GM12875 (cell line): ENCODE results near the gene TRIP13.
"Not testable (repeated sequence)": the region's sequence is repeated elsewhere in the genome, so short reads cannot be mapped to it uniquely, and the experiment has no call there.

Source experiments
- H3K4me3 ChIP-seq: one replicate; pipeline ENCODE4 v1.5.1; 2011; ENCODE audit warnings: low read depth, low read length, control low read depth
- TF ChIP-seq, protein P1 (sequence below): IDR thresholded peaks from 2 replicates; pipeline ENCODE4 v1.5.1; 2011; ENCODE audit warnings: low read depth, mild to moderate bottlenecking, control low read depth, inconsistent platforms, low read length, moderate library complexity, borderline replicate concordance; ENCODE audit not compliant: insufficient read depth

TRIP13 gene

DNA sequence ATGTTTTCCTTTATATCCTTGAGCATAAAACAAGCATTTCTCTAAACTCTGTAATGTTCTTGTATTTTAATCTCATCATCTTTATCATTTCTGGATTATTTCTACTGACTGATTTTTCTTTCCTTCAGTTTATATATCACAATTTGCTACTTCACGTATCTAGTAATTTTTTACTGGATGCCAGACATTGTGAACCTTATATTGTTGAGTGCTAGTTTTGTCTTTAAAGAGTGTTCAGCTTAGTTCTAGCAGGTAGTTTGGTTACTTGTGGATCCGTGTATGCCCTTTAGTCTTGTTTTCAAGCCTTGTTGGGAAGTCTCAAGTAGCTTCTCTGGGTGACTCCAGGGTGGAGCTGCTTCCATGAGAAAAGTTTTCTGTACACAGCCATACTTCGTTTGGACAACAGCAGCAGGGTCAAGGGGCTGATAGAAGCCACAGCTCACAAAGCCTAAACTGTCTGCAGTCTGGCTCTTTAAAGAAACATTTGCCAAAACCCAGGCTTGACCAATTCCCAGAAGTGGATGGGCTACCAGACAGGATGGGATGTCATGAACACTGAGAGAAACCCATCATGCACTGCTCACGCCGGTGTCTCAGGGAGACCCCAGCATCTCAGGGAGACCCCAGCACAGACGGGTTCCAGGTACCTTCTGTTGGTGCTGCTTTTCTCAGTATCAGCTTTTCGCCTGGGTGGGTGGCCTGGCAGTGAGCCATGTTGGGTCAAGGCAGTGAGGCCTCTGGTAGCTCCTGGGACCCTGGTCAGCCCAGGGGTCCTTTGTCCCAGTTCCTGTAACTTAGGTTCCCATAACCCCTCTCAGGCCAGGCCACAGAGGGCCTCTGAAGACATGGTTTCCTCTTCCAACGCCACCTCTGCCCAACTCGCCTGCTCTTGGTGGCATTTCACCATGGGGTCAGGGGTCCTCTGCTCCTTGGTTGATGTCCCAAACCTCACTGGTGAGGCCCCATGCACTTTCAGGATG, 29.1 kb downstream of the TRIP13 start:
- TF ChIP-seq, protein P1, sequence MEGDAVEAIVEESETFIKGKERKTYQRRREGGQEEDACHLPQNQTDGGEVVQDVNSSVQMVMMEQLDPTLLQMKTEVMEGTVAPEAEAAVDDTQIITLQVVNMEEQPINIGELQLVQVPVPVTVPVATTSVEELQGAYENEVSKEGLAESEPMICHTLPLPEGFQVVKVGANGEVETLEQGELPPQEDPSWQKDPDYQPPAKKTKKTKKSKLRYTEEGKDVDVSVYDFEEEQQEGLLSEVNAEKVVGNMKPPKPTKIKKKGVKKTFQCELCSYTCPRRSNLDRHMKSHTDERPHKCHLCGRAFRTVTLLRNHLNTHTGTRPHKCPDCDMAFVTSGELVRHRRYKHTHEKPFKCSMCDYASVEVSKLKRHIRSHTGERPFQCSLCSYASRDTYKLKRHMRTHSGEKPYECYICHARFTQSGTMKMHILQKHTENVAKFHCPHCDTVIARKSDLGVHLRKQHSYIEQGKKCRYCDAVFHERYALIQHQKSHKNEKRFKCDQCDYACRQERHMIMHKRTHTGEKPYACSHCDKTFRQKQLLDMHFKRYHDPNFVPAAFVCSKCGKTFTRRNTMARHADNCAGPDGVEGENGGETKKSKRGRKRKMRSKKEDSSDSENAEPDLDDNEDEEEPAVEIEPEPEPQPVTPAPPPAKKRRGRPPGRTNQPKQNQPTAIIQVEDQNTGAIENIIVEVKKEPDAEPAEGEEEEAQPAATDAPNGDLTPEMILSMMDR: no peak

DNA sequence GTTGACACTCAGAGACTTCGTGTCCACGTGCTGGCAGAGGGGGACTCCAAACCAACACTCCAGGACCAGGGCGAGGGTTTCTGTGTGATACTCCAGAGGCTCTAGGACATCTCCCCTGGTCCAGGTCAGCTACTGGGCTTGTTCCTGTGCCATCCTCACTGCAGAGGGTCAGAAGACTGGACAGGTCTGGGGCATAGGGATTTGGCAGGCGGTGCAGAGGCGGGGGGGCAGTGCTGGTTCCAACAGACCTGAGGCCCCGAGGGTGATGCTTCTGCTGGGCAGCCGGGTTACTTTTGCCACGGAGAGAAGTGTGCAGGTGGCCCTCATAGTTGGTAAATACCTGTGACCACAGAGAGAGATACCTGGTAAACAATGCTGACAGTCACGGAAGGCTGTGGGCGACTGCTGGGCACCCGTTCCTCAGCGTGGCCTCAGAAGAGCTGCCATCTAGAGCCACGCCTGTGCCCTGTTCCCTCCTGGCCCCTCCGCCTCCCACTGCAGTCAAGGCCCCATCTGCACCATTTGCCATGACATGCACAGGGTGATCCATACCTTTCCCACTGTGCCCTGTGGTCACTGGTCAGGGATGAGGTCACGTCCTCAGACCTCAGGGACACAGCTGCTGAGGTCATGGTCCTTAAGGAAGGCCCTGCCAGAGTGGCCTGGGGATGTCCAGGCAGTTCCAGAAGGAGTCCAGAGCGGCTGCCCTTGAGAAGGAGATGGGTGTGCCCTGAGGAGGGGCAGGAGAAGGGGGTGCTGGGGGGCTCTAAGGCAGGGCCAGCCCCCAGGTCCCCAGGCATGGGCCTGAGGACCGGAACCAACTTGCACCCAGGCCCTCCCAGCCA, 30.0 kb downstream of the TRIP13 start:
- H3K4me3 ChIP-seq: no peak overlapping the region

More for the DNA sequence above, 29.1 kb downstream of the TRIP13 start:
- H3K4me3 ChIP-seq: no peak overlapping the region

DNA sequence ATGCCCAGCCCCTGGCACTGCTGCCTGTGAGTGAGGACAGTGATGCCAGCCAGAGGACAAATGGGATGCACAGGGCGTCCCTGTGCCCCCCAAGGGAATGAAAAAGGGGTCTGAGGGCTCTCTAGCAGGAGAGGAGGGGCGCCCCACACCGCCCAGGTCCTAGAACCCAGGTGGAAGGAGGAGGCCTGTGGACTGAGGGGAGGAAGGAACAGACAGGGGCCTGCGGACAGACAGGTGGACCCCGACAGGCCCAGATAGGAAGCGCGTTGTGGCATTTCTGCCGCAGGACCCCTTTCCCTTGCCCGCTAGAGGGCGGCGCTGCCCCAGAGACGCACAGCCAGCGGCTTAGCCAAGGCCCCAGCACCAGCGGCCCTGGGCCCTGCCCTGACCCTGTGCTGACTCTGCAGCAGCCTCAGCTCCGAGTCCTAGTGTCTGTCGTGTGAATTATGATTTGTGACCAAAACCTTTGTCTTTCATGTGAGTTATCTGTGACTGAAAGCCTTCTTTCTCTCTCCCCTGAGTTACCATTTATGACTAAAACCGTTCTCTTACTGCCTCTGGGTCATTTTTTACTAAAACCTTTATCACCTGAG, 30.7 kb downstream of the TRIP13 start:
- TF ChIP-seq, protein P1: peak; percentile 90

More for the DNA sequence above, 30.0 kb downstream of the TRIP13 start:
- TF ChIP-seq, protein P1: no peak

DNA sequence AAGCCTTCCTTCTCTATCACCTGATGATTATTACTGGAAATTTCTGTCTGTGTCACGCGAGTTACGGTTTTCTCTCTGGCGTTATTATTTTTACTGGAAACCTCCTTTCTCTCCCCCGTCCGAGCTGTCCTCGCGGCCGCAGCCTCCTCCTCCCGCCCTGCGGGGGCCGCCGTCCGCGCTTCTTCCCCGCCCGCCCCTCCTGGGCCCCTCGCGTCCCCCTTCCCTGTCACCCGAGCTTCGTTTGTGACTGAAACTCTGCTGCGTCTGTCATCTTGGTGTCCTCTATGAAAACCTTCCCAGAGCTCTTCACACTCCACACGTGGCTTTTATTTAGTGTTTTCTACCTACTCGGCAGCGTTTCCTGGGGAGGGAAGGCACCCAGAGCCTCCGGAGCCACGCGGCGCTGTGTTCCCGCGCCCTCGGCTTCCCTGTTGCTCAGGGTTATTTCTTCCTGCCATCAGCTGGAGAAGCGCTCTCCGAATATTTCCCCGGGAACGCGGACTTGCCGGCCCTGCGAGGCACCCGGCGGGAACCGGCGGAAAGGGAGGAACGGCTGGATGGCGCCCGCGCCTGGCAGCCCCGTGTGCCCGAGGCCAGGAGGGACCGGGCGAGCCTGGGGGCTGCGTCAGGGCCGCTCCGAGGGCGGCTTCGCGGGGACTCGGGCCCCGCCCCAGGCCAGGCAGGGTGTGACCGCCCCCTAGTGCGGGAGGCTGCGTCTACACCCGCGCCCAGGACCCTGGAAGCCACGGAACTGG, 33.9 kb downstream of the TRIP13 start:
- no peak overlapping the region for H3K4me3 ChIP-seq
- TF ChIP-seq, protein P1: peak; percentile 56

More for the DNA sequence above, 30.7 kb downstream of the TRIP13 start:
- H3K4me3 ChIP-seq: no peak overlapping the region

DNA sequence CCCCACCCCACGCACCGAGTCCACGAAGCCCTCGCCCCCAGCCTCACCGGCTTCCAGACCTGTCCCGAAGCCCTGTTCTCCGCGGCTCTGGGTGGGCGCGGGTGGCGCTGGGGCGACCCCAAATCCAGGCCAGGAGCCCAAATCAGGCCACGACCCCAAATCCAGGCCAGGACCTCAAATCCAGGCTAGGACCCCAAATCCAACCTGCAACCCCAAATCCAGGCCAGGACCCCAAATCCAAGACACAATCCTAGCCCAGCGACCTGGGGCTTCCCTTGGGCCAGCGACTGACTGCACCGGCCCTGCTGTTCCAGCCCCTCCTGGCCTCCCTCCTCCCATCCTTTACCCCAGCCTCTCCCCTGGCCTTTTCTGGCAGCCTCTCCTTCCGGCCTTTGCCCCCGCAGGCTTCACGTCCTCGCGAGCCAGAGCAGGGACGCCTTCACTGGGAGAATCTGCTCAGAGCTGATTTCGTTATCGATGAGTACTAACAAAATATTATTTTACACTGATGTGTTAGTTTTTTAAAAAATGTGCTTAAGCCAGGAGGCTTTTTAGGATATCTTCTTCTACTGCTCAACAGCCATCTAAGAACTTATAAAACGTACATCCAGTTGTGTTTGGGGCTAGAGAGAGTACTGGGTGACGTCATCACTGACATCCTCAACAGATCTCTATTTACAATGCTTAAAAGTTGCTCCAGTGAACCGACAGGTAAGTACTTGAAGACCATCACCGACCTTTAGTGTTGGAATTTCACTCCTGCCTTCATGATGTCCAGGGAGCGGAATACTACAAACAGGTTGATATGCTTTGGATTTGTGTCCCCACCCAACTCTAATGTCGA, 34.7 kb downstream of the TRIP13 start:
- TF ChIP-seq, protein P1: no peak
- H3K4me3 ChIP-seq: no peak overlapping the region

DNA sequence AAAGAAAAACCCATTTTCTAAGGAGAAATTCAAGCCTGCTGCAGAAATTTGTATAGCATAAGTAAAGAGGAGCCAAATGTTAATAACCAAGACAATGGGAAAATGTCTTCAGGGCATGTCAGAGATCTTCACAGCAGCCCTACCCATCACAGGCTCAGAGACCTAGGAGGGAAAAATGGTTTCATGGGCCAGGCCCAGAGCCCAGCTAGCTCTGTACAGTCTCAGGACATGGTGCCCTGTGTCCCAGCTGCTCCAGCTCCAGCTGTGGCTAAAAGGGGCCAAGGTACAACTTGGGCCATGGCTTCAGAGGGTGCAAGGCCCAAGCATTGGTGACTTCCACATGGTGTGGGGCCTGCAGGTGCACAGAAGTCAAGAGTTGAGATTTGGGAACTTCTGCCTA, 36.5 kb downstream of the TRIP13 start:
- not testable (repeated sequence) for H3K4me3 ChIP-seq
